Hindlimb muscle (tissue), 1 donor: ENCODE measurements around the gene TOM1L2. TPM values are rescaled to one million over a fixed set of nuclear protein-coding genes. Genes with fewer than 3 reads are reported as not detected.
A peak's percentile ranks its signal among the peaks of the same experiment; 100 is the strongest.
"Not testable (repeated sequence)": the region's sequence is repeated elsewhere in the genome, so short reads cannot be mapped to it uniquely, and the experiment has no call there.

Source experiments
- DNase-seq: peaks from one replicate; pipeline ENCODE4 v3.0.0-alpha.2; 2013
- polyA plus RNA-seq: library from polyadenylated mRNA; unstranded; fragments of 120-200 nt; gene quantifications from one replicate; pipeline ENCODE4 v1.2.1, GENCODE V29; 2013; ENCODE audit not compliant: insufficient read length

The TOM1L2 gene
- polyA plus RNA-seq, 1 donor: 51.8 TPM

DNA sequence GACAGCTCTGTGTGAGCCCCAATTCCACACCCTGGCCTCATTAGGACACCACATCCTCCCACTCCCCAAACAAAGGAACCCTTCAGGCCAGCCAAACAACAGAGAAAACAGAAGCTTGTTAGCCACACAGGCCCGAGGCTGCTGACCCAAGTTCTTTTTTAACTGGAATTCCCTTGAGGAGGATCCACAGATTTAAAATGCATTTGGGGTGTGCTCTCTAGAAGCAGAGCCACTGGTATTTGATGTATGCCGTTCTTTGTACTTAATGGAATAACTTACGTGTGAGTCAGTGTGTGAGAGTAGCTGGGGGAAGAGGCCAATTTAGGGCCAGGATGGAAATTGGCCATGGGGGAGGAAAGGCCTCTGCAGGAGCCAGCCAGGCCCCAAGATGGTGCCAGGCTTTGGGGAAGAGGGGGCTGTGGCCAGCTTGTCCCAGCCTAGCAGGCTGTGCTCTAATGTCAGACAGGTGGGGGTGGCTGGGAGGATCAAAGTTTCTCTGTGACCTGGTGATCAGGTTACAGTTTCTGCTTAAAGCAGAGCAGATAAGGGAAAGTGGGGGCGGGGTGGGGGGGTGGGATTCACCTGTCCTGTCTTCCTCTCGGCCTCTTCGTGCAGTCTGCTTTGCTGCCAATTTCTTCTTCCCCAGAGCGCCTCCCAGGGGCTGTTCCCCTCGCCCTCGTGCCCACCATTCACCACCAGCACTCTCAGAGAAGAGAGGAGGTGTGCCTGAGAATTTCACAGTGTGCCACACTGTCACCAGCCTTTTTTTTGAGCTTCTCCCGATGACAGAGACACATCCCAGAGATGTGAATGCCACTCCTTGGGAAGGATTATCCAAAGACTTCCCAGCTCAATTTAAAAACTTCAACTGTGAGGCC lies 50.8 kb downstream of the TOM1L2 start:
- DNase-seq: peak; percentile 64

DNA sequence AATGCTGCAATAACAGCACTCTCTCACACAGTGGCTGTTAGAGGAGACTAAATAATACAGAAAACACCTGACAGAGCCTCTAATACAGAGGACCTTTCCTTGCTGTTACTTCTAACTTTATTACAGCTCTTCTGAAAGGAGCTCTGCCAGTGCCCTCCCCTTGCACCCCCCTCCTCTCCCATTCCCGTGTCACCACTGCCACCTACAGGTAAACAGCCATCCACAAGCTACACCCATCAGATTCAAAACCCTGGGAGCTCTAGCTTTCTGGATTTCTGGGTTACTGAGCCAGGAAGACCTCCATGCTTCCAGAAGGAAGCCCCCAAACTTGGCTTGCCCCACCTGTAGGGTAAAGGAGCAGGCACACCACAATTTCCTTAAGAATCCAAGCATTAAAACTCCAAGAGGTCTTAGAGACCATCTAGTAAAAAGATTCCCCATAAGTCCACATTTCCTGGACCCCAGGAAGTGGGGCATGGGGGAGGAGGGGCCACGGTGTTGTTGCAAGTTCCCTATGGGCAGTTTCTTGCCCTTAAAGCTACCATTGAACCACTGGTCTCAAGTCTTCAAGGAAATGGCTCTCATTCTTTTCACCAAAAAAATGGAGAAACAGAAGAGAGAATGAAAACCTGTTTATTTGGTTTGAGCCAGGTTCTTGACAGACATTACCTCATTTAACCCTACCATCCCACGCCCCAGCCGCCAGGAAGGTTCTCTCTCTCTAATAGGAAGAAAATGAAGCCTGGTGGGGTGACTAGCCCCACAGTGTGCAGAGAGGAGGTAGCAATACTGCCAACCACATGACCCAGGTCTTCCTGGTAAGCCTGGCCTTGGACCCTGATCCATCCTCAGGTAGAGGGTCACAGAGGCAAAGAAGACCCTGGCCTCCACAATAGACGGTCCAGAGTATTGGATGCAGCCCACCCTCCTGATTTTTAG lies 52.8 kb downstream of the TOM1L2 start:
- DNase-seq: peak; percentile 79

- DNase-seq: no peak
Observed at GRCh38 chr17:17917394-17917793, 54.8 kb downstream of the TOM1L2 start.

DNA sequence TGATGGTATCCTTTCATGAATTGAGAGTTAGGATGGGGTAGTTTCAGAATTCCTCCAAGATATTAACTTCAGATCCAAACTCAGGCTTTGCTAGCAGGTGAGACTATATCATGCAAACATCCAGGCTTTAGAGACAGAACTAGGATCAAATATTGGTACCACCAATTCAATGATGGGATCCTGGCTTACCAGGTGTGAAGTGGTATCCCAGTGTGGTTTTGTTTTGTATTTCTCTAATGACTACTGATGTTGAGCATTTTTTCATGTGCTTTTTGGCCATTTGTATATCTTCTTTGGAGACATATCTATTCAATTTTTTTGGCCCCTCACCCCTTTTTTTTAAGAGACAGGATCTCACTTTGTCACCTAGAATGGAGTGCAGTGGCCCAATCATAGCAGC lies 57.0 kb downstream of the TOM1L2 start:
- DNase-seq: no peak

- peak; percentile 67 for DNase-seq
Observed at GRCh38 chr17:17913695-17914332, 58.4 kb downstream of the TOM1L2 start.

DNA sequence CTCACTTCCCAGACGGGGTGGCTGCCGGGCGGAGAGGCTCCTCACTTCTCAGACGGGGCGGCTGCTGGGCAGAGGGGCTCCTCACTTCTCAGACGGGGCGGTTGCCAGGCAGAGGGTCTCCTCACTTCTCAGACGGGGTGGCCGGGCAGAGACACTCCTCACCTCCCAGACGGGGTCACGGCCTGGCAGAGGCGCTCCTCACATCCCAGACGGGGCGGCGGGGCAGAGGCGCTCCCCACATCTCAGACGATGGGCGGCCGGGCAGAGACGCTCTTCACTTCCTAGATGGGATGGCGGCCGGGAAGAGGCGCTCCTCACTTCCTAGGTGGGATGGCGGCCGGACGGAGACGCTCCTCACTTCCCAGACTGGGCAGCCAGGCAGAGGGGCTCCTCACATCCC lies 59.9 kb downstream of the TOM1L2 start:
- not testable (repeated sequence) for DNase-seq

DNA sequence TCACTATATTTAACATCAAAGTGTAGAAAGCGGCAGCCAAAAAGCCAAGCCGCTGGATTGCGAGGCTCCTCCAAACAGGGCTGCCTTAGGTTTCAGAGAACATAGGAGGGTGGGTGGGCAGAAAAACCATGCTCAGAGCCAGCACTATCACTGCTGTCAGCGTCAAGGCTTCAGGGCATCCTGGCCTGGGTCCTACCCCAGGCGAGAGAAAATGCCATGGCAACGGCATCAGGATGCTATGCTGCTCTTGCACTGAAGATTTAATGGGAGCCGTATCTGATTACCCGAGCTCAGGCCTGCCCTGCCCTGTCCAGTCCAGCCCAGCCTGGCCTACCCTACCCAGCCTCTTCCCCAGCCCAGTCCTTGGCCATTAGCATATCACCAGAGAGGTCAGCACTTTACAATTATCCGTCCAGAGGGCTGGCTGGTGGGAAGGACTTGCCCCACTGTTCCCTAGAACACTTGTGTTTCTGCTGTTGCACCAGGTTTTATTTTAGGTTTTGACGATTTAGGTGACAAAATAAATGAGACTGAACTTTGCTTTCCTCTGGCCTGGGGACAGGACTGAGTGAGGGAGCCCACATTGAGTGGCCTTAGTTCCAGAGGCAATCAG lies 61.1 kb downstream of the TOM1L2 start:
- DNase-seq: no peak

DNA sequence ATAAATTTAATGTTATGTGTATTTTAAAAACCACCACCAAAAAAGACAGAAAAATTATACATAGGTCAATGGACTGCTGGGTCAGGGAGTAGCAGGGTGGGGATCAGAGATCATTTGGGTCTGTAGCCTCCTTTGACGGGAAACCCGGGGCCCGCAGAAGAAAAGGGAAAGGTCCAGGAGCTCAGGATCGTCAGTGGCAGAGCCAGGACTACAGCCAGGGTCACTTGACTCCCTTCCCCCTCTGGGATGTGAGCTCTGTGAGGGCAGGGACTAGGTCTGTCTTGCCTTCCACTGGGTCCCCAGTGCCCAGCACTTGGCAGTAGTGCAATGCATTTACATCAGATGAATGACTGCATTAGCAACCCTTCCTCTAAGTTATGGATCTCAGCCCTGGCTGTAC lies 62.1 kb downstream of the TOM1L2 start:
- no peak for DNase-seq

DNA sequence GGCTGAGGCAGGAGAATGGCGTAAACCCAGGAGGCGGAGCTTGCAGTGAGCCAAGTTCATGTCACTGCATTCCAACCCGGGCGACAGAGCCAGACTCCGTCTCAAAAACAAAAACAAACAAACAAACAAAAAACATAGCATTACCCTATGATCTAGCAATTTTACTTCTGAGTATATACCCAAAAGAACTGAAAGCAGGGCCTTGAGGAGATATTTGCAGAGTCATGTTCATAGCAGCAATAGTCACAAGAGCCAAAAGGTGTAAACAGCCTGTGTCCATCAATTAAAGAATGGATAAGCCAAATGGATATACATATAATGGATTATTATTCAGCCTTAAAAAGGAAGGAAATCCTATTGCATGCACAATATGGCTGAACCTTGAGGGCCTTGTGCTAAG lies 63.1 kb downstream of the TOM1L2 start:
- DNase-seq: no peak

GRCh38 chr17:17907469-17907868 lies 64.7 kb downstream of the TOM1L2 start:
- DNase-seq: no peak

DNA sequence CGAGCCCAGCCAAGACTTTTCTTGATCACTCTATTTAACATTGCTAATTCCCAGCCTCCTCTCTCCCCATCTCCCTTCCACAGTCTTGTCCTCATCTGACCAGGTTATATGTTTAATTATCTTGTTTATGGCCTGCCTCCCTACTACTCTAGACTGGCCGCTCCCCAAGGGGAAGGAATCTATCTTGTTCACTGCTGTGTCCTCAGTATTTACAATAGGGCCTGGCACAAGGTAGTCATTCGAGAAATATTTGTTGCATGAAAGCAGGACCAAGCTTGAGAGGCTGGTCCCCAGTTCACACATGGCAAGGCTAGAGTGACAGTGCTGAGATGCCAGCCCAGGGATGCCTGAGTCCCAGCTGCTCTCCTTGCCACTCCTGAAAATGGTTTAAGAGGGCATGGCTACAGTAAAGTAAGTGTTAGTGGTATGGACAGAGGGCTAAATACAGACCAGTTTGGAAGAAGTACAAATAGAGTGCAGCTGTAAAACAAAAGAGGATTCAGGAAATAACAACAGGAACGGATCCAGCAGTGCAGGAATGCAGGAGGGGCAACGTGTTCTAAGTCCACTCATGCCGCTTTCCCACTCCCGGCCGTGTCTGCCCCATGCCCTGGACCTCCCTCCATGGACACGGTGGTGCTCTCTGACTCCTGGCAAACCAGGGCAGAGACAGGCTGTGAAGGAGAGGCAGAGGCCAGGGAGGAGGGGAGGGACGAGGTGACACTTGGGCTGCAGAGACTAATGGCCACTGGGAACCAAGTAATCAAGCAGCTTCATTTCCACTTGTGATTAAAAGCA lies 65.6 kb downstream of the TOM1L2 start:
- DNase-seq: no peak

DNA sequence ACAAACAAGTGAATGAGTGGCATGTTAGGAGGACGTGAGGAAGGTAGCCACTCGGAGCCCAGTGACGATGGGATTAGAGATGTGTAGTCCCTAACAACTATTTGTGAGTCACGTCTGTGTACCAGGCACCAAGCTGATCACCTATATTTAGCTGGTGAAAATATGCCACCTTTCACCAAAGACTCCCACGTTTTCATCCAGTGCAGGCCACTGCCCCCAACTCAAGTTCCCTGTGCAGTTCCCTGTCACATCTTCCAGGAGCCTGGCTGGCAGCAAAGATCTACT lies 67.2 kb downstream of the TOM1L2 start:
- DNase-seq: no peak

GRCh38 chr17:17904166-17905035 lies 67.8 kb downstream of the TOM1L2 start:
- no peak for DNase-seq

- DNase-seq: no peak
Observed at GRCh38 chr17:17902877-17903276, 69.3 kb downstream of the TOM1L2 start.

GRCh38 chr17:17902376-17902775 lies 69.8 kb downstream of the TOM1L2 start:
- no peak for DNase-seq

- peak; percentile 78 for DNase-seq
Observed at GRCh38 chr17:17900615-17901520, 71.3 kb downstream of the TOM1L2 start.

GRCh38 chr17:17899486-17899885 lies 72.7 kb downstream of the TOM1L2 start:
- DNase-seq: no peak

DNA sequence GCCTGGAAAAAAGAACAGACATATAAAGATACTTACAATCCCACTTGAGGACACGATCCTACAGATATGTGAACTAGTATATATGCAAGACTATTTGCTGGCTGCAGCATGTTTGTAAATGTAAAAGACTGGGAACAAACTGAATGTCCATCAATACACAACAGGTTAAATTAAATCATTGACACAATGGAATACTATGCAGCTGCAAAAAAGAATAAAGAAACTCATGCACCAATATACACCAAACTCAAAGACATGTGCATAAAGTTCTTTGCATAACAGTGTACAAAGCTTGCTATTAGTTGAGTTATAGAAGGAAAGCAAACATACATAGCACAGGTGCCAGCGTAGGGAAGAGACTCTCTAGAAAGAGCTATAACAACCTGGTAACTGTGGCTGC lies 73.5 kb downstream of the TOM1L2 start:
- no peak for DNase-seq

- no peak for DNase-seq
Observed at GRCh38 chr17:17897442-17897841, 74.8 kb downstream of the TOM1L2 start.

GRCh38 chr17:17896746-17897145 lies 75.5 kb downstream of the TOM1L2 start:
- no peak for DNase-seq
